GM23338 (cell line): ENCODE data around the gene PCGF3. TPM values are rescaled to one million over a fixed set of nuclear protein-coding genes. Genes with fewer than 3 reads are reported as not detected.

Source experiments
- ATAC-seq: fragments of 200-7000 bp; cut with Tn5 transposase; 3 replicates; pipeline ENCODE4 v1.9.1; 2020
- DNase-seq: peaks from one replicate; pipeline ENCODE4 v3.0.0-alpha.2; 2015; ENCODE audit warnings: low spot score
- H2AFZ ChIP-seq: fragments of 200-600 bp; sonication (generic); 2 replicates; pipeline ENCODE4 v1.8.0; 2016; ENCODE audit warnings: antibody characterized with exemption, mild to moderate bottlenecking, moderate library complexity
- H3F3A ChIP-seq: fragments of 200-600 bp; sonication (generic); replicated peaks from 2 replicates; pipeline ENCODE4 v1.8.0; 2017; ENCODE audit warnings: antibody characterized with exemption, mixed run types, low read depth
- H3K27ac ChIP-seq: fragments of 200-600 bp; sonication (generic); 2 replicates; pipeline ENCODE4 v1.6.1; 2016; ENCODE audit warnings: low read depth
- H3K27me3 ChIP-seq: fragments of 200-600 bp; sonication (generic); 2 replicates; pipeline ENCODE4 v1.8.0; 2016; ENCODE audit warnings: mild to moderate bottlenecking, mixed run types, moderate library complexity; ENCODE audit not compliant: insufficient read depth
- H3K36me3 ChIP-seq: fragments of 200-600 bp; sonication (generic); 2 replicates; pipeline ENCODE4 v1.8.0; 2016; ENCODE audit warnings: mild to moderate bottlenecking; ENCODE audit not compliant: insufficient read depth
- H3K4me1 ChIP-seq: fragments of 200-600 bp; sonication (generic); 2 replicates; pipeline ENCODE4 v1.8.0; 2016; ENCODE audit warnings: mild to moderate bottlenecking, moderate library complexity; ENCODE audit not compliant: insufficient read depth
- H3K4me2 ChIP-seq: fragments of 200-600 bp; sonication (generic); 2 replicates; pipeline ENCODE4 v1.7.1; 2017; ENCODE audit warnings: mixed run types
- H3K4me3 ChIP-seq: fragments of 200-600 bp; sonication (generic); 2 replicates; pipeline ENCODE4 v1.6.1; 2016; ENCODE audit warnings: mixed run types
- H3K79me2 ChIP-seq: fragments of 200-600 bp; sonication (generic); replicated peaks from 2 replicates; pipeline ENCODE4 v1.8.0; 2017; ENCODE audit warnings: mild to moderate bottlenecking; ENCODE audit not compliant: insufficient read depth
- H3K9me2 ChIP-seq: fragments of 200-600 bp; sonication (generic); 2 replicates; pipeline ENCODE4 v1.8.0; 2017; ENCODE audit not compliant: insufficient read depth
- H4K20me1 ChIP-seq: fragments of 200-600 bp; sonication (generic); replicated peaks from 2 replicates; pipeline ENCODE4 v1.8.0; 2017; ENCODE audit warnings: mild to moderate bottlenecking; ENCODE audit not compliant: insufficient read depth
- H3K27ac Mint-ChIP-seq: 2 replicates; pipeline ENCODE4 v1.8.0; 2020; ENCODE audit warnings: inconsistent platforms, mild to moderate bottlenecking, moderate library complexity, mixed read lengths
- H3K27me3 Mint-ChIP-seq: 3 replicates; pipeline ENCODE4 v1.8.0; 2022; ENCODE audit warnings: low read depth, mild to moderate bottlenecking, moderate library complexity, mixed read lengths, inconsistent platforms; ENCODE audit not compliant: insufficient read depth, poor library complexity
- H3K36me3 Mint-ChIP-seq: 3 replicates; pipeline ENCODE4 v1.8.0; 2021; ENCODE audit warnings: low read depth, mild to moderate bottlenecking, inconsistent platforms, moderate library complexity, mixed read lengths
- H3K4me1 Mint-ChIP-seq: 3 replicates; pipeline ENCODE4 v1.8.0; 2020; ENCODE audit warnings: mild to moderate bottlenecking, inconsistent platforms, mixed read lengths
- H3K4me3 Mint-ChIP-seq: 3 replicates; pipeline ENCODE4 v1.8.0; 2021; ENCODE audit warnings: moderate library complexity, mild to moderate bottlenecking, inconsistent platforms, mixed read lengths
- H3K9me3 Mint-ChIP-seq: 3 replicates; pipeline ENCODE4 v1.8.0; 2020; ENCODE audit warnings: moderate library complexity, mild to moderate bottlenecking, inconsistent platforms, mixed read lengths
- EZH2phosphoT487 ChIP-seq: fragments of 200-600 bp; sonication (generic); IDR thresholded peaks from one replicate; pipeline ENCODE4 v1.8.1; 2018; ENCODE audit warnings: antibody characterized with exemption; ENCODE audit not compliant: unreplicated experiment
- JUNB ChIP-seq: IDR thresholded peaks from one replicate; pipeline ENCODE4 v1.6.1; 2016; ENCODE audit warnings: antibody characterized with exemption; ENCODE audit not compliant: unreplicated experiment
- STAT1 ChIP-seq: IDR thresholded peaks from one replicate; pipeline ENCODE4 v1.6.1; 2016; ENCODE audit warnings: antibody characterized with exemption; ENCODE audit not compliant: unreplicated experiment
- ZNF331 ChIP-seq: fragments of 250-450 bp; sonication (Bioruptor Pico); IDR thresholded peaks from 2 replicates; pipeline ENCODE4 v1.5.0; 2020; ENCODE audit warnings: low read depth, mild to moderate bottlenecking, moderate library complexity
- polyA plus RNA-seq: library from polyadenylated mRNA; unstranded; fragments of >200 nt; fragmentation: Nextera tagmentation; extraction: Ambion mirVana; gene quantifications from 2 replicates; pipeline ENCODE4 v1.2.1, GENCODE V29; 2016
- total RNA-seq: library from RNA; depleted of rRNA; stranded (reverse); fragments of >200 nt; shearing (Covaris generic); gene quantifications from 2 replicates; pipeline ENCODE4 v1.2.3, GENCODE V29; 2014
- TF ChIP-seq, protein P1 (sequence below), 2 experiments: fragments of 200-600 bp in 1 of 2; sonication (generic) in 1 of 2; conservative IDR thresholded peaks; 2 replicates each; pipeline versions ENCODE4 v1.5.1 to v1.6.1; 2016 to 2017; ENCODE audit warnings: antibody characterized with exemption in 2 of 2, low read depth in 2 of 2, mild to moderate bottlenecking in 2 of 2, moderate library complexity in 1 of 2
- TF ChIP-seq, protein P2 (sequence below): IDR thresholded peaks from one replicate; pipeline ENCODE4 v1.6.1; 2018; ENCODE audit warnings: antibody characterized with exemption; ENCODE audit not compliant: unreplicated experiment
- TF ChIP-seq, protein P3 (sequence below): IDR thresholded peaks from 2 replicates; pipeline ENCODE4 v1.6.1; 2016; ENCODE audit warnings: antibody characterized with exemption

Gene PCGF3
- total and polyA plus RNA-seq, 2 experiments from 2014 or later = 33.1 to 49.0 TPM

DNA sequence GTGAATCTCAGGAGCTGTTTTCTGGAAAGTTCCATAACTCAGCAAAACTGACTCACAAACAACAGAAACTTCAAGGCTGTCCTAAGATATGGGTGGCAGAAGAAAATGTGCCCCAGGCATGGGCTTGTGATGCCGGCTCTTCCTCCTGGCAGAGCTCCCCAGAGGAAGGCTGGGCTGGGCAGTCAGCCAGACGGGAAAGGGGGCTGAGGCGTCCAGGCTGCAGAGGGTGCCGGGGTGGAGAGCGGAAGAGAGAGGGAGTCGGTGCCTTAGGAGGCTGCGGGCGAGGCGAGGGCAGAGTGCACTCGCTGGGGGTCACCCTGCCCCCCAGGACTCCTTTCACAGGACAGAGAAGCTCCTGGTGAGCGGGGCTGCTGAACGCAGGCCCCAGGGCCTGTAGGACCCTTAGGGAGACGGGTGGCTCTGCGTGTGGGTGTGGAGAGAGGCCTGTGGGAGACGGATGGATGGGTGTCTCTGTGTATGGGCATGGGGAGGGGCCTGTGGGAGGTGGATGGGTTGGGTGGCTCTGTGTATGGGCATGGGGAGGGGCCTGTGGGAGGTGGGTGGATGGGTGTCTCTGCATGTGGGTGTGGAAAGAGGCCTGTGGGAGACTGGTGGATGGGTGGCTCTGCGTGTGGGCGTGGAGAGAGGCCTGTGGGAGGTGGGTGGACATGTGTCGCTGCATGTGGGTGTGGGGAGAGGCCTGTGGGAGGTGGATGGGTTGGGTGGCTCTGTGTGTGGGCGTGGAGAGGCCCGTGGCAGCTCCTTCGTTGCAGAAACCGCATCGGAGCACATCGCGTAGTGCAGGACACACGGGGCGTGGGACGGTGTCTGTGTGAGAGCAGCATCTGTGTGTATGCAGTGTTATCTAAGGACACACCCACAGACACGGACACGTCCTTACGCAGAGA lies 15.9 kb downstream of the PCGF3 start (continued):
- TF ChIP-seq, protein P1, sequence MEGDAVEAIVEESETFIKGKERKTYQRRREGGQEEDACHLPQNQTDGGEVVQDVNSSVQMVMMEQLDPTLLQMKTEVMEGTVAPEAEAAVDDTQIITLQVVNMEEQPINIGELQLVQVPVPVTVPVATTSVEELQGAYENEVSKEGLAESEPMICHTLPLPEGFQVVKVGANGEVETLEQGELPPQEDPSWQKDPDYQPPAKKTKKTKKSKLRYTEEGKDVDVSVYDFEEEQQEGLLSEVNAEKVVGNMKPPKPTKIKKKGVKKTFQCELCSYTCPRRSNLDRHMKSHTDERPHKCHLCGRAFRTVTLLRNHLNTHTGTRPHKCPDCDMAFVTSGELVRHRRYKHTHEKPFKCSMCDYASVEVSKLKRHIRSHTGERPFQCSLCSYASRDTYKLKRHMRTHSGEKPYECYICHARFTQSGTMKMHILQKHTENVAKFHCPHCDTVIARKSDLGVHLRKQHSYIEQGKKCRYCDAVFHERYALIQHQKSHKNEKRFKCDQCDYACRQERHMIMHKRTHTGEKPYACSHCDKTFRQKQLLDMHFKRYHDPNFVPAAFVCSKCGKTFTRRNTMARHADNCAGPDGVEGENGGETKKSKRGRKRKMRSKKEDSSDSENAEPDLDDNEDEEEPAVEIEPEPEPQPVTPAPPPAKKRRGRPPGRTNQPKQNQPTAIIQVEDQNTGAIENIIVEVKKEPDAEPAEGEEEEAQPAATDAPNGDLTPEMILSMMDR (conservative IDR thresholded peaks at IDR 0.05; ENCODE audit: low read depth in 2 of 2) = no peak
- TF ChIP-seq, protein P2, sequence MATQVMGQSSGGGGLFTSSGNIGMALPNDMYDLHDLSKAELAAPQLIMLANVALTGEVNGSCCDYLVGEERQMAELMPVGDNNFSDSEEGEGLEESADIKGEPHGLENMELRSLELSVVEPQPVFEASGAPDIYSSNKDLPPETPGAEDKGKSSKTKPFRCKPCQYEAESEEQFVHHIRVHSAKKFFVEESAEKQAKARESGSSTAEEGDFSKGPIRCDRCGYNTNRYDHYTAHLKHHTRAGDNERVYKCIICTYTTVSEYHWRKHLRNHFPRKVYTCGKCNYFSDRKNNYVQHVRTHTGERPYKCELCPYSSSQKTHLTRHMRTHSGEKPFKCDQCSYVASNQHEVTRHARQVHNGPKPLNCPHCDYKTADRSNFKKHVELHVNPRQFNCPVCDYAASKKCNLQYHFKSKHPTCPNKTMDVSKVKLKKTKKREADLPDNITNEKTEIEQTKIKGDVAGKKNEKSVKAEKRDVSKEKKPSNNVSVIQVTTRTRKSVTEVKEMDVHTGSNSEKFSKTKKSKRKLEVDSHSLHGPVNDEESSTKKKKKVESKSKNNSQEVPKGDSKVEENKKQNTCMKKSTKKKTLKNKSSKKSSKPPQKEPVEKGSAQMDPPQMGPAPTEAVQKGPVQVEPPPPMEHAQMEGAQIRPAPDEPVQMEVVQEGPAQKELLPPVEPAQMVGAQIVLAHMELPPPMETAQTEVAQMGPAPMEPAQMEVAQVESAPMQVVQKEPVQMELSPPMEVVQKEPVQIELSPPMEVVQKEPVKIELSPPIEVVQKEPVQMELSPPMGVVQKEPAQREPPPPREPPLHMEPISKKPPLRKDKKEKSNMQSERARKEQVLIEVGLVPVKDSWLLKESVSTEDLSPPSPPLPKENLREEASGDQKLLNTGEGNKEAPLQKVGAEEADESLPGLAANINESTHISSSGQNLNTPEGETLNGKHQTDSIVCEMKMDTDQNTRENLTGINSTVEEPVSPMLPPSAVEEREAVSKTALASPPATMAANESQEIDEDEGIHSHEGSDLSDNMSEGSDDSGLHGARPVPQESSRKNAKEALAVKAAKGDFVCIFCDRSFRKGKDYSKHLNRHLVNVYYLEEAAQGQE = no peak

DNA sequence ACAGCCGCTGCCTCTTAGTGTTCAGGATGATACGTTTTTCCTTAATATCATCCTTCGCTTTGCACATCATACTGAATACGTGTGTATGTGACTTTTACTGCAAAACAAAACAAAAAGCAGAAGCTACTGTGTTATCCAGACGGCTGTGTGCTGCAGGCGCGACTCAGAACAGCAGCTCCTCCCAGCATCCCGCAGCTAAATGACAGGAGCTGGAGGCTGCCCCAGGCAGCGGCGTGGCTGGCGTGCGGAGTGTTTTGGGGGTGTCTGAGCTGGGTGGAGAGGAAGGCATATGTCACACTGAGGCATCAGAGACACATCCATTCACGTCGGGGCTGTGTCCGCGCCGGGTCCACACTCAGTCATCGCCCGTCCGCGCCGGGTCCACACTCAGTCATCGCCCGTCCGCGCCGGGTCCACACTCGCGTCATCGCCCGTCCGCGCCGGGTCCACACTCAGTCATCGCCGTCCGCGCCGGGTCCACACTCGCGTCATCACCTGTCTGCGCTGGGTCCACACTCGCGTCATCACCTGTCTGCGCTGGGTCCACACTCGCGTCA lies 16.6 kb downstream of the PCGF3 start:
- peaks cover 28% of the 10 kb centered on the region for H4K20me1 ChIP-seq
- peaks cover 17% of the 10 kb centered on the region for H3K27me3 Mint-ChIP-seq
- ATAC-seq = no peak
- no peaks in the 10 kb centered on the region for H3K36me3 ChIP-seq
- H3K36me3 Mint-ChIP-seq = peaks cover 33% of the 10 kb centered on the region
- no peak overlapping the region for H3K4me2 ChIP-seq
- no peak for DNase-seq
- H3K4me1 Mint-ChIP-seq = peaks cover 2% of the 10 kb centered on the region; the same call in 1 of the 3 replicates
- no peak overlapping the region for H3K4me3 ChIP-seq
- no peak overlapping the region for H3K4me3 Mint-ChIP-seq
- TF ChIP-seq EZH2phosphoT487 (no peak), JUNB (no peak), ZNF331 (CRISPR knock-in tag) (no peak), STAT1 (no peak)
- TF ChIP-seq, protein P1 (conservative IDR thresholded peaks at IDR 0.05; ENCODE audit: low read depth in 2 of 2) = no peak
- TF ChIP-seq, protein P3, sequence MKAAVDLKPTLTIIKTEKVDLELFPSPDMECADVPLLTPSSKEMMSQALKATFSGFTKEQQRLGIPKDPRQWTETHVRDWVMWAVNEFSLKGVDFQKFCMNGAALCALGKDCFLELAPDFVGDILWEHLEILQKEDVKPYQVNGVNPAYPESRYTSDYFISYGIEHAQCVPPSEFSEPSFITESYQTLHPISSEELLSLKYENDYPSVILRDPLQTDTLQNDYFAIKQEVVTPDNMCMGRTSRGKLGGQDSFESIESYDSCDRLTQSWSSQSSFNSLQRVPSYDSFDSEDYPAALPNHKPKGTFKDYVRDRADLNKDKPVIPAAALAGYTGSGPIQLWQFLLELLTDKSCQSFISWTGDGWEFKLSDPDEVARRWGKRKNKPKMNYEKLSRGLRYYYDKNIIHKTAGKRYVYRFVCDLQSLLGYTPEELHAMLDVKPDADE = no peak
- no peak overlapping the region for H2AFZ ChIP-seq
- H3K4me1 ChIP-seq = no peaks in the 10 kb centered on the region
- no peak overlapping the region for H3K27ac Mint-ChIP-seq
- H3K27ac ChIP-seq = no peak overlapping the region
- H3F3A ChIP-seq = no peaks in the 10 kb centered on the region
- H3K9me2 ChIP-seq = no peaks in the 10 kb centered on the region
- H3K79me2 ChIP-seq = peaks cover 79% of the 10 kb centered on the region
- H3K27me3 ChIP-seq = no peaks in the 10 kb centered on the region
- H3K9me3 Mint-ChIP-seq = no peaks in the 10 kb centered on the region; the same call in 2 of the 3 replicates
